ENCODE measurements around the gene ACAP3.

DNA sequence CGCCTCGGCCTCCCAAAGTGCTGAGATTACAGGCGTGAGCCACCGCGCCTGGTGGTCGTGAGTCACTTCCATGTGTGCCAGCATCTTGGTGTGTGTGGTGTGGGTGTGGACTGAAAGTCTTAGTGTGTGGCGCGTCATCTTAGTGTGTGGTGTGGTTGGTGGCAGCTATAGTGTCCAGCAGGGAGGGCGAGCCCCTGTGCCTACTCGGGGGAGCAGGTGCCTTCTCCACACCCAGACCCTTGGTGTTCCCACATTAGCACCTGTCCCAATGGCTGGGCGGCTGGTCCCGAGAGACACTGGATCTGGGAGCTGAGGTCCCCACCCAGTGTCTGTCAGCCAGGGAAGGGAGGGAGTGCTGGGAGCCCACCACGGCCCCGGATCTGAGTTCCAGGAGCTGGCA is 24.7 kb downstream of the ACAP3 start:
- TF ChIP-seq, protein P1, sequence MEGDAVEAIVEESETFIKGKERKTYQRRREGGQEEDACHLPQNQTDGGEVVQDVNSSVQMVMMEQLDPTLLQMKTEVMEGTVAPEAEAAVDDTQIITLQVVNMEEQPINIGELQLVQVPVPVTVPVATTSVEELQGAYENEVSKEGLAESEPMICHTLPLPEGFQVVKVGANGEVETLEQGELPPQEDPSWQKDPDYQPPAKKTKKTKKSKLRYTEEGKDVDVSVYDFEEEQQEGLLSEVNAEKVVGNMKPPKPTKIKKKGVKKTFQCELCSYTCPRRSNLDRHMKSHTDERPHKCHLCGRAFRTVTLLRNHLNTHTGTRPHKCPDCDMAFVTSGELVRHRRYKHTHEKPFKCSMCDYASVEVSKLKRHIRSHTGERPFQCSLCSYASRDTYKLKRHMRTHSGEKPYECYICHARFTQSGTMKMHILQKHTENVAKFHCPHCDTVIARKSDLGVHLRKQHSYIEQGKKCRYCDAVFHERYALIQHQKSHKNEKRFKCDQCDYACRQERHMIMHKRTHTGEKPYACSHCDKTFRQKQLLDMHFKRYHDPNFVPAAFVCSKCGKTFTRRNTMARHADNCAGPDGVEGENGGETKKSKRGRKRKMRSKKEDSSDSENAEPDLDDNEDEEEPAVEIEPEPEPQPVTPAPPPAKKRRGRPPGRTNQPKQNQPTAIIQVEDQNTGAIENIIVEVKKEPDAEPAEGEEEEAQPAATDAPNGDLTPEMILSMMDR (conservative IDR thresholded peaks at IDR 0.05; ENCODE audit: low read length): no peak
- TF ChIP-seq EZH2phosphoT487 (IDR thresholded peaks at IDR 0.05; ENCODE audit: borderline replicate concordance): no peak

All from Loucy (cell line).